Breast epithelium (tissue), 3 donors: Measurements from ENCODE around the gene ANKRD35.

Experiments
- CTCF ChIP-seq, 3 donors: fragments of 450-650 bp; IDR thresholded peaks; one replicate each; pipeline ENCODE4 v1.5.1; 2016 to 2017; ENCODE audit warnings: antibody characterized with exemption in 3 of 3, mild to moderate bottlenecking in 3 of 3, moderate library complexity in 3 of 3
- POLR2A ChIP-seq: fragments of 450-650 bp; IDR thresholded peaks from one replicate; pipeline ENCODE4 v1.6.1; 2016; ENCODE audit warnings: antibody characterized with exemption, mild to moderate bottlenecking, moderate library complexity
- POLR2AphosphoS5 ChIP-seq, 3 donors: sonication (generic); formaldehyde crosslinking; IDR thresholded peaks; one replicate each; pipeline ENCODE4 v1.6.1; 2017; ENCODE audit warnings: antibody characterized with exemption in 3 of 3

- no peak for TF ChIP-seq CTCF (IDR thresholded peaks at IDR 0.05)
- TF ChIP-seq POLR2A = no peak
- no peak for TF ChIP-seq POLR2AphosphoS5 (IDR thresholded peaks at IDR 0.05)
These were observed 5.9 kb downstream of the ANKRD35 start for GRCh38 chr1:145879775-145880174.
